ENCODE results near the gene DNAH3. TPM values are rescaled to one million over a fixed set of nuclear protein-coding genes. Genes with fewer than 3 reads are reported as not detected.
"Not testable (repeated sequence)": the region's sequence is repeated elsewhere in the genome, so short reads cannot be mapped to it uniquely, and the experiment has no call there.

The DNAH3 gene
- total and polyA plus RNA-seq, 9 donors: 0.11 to 0.52 (median 0.22) TPM; not detected in 1

DNA sequence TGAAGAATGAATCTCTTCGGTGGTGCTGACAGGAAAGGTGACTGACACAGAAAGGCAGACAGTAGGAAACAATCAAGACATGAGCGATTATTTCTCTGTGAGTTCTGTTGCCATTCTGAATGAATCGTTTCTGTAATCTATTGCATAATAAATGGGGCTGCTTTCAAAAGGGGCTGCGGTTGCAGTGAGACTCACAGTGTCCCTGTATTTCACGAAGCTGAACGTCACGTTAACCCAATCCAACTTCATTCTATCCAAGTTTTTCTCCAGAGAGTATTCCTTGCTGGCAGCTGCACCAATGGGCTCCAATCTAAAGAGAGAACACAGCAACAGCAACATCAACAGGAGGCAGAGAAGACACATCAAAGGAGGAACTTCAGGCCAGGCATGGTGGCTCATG is 75.4 kb downstream of the DNAH3 start:
- no peaks in the 10 kb centered on the region for H3K36me3 ChIP-seq (ENCODE audit: control insufficient read depth, insufficient read depth, low read length)
- H3K4me3 ChIP-seq (ENCODE audit: low read length): no peak overlapping the region
- no peaks in the 10 kb centered on the region for H3K9me3 ChIP-seq (replicated peaks; ENCODE audit: control insufficient read depth, low read depth, low read length)
- no peaks in the 10 kb centered on the region for H3K27me3 ChIP-seq (ENCODE audit: control insufficient read depth, insufficient read depth, low read length)
- H3K4me1 ChIP-seq (ENCODE audit: control insufficient read depth, insufficient read depth, low read length): no peaks in the 10 kb centered on the region
- no peak for DNase-seq
- H3K27ac ChIP-seq (ENCODE audit: low read length): no peak overlapping the region
- 87% methylated on average over 6 of the region's 7 CpGs for WGBS (ENCODE audit: insufficient coverage)

DNA sequence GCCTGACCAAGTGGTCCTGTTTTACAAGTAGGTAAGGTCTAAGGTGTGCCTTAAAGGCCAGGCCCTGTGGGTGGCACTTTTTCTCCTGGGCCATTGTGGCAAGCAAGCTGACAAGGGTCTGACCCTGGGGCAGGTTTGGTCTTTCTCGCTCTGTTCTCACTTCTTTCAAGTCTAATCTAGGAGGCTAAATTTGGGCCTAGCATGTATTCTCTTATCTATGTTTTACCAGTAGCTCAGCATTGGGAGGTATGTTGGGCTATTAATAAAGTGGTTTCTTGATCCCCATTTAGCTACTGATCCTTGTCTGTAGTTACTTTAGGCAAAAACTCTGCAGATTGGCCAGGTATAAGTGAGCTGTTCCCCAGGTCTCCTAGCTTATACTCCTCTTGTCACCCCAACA is 77.7 kb downstream of the DNAH3 start:
- no peaks in the 10 kb centered on the region for H3K36me3 ChIP-seq (ENCODE audit: control insufficient read depth, insufficient read depth, low read length)
- DNase-seq: no peak
- H3K9me3 ChIP-seq (replicated peaks; ENCODE audit: control insufficient read depth, low read depth, low read length): no peaks in the 10 kb centered on the region
- H3K4me1 ChIP-seq (ENCODE audit: control insufficient read depth, insufficient read depth, low read length): no peaks in the 10 kb centered on the region
- no CpG with 5 or more reads among the region's 1 CpG for WGBS (ENCODE audit: insufficient coverage)
- no peaks in the 10 kb centered on the region for H3K27me3 ChIP-seq (ENCODE audit: control insufficient read depth, insufficient read depth, low read length)
- H3K27ac ChIP-seq (ENCODE audit: low read length): no peak overlapping the region
- no peak overlapping the region for H3K4me3 ChIP-seq (ENCODE audit: low read length)

DNA sequence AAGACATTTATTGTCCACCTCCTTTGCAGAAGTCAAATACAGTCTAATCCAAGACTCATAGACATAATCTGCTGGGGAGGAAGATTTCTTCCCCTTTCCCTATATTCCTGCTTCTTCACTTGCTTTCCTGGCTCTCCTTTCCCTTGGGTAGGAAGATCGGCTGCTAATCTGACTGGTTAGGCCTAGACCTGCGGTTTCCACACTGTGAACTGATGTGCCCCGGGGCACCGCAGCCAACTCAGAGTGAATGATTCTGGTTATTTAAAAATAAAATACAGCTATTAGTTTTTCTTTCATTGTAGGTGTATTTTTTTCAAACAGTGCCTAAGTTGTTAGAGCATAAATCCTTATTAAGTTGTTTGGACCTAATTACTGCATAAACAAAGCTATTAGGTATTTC is 78.9 kb downstream of the DNAH3 start:
- Histone ChIP-seq H3K9me3 (replicated peaks; ENCODE audit: control insufficient read depth, low read depth, low read length) (no peaks in the 10 kb centered on the region), H3K27me3 (ENCODE audit: control insufficient read depth, insufficient read depth, low read length) (no peaks in the 10 kb centered on the region), H3K27ac (ENCODE audit: low read length) (no peak overlapping the region), H3K4me1 (ENCODE audit: control insufficient read depth, insufficient read depth, low read length) (no peaks in the 10 kb centered on the region), H3K4me3 (ENCODE audit: low read length) (no peak overlapping the region), H3K36me3 (ENCODE audit: control insufficient read depth, insufficient read depth, low read length) (no peaks in the 10 kb centered on the region)
- no CpG with 5 or more reads among the region's 4 CpGs for WGBS (ENCODE audit: insufficient coverage)
- DNase-seq: no peak

DNA sequence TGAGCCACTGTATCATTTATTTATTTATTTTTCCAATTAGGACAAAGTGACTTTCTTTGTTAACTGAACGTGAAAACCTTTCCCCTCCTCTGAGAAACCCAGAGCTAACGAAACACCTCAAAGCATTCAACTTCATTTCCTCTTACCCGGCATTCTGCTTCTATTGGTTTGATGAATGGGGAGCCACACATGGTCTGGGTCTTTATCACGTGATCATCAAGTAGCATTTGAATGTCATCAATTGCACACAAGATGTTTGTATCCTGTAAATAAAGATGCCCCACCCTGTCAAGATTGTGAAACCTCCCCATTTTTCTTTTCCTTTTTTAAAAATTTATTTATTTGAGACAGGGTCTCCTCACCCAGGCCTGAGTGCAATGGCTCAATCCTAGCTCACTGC is 80.1 kb downstream of the DNAH3 start:
- no CpG with 5 or more reads among the region's 4 CpGs for WGBS (ENCODE audit: insufficient coverage)
- Histone ChIP-seq H3K4me1 (ENCODE audit: control insufficient read depth, insufficient read depth, low read length) (no peaks in the 10 kb centered on the region), H3K4me3 (ENCODE audit: low read length) (no peak overlapping the region), H3K9me3 (replicated peaks; ENCODE audit: control insufficient read depth, low read depth, low read length) (no peaks in the 10 kb centered on the region), H3K27ac (ENCODE audit: low read length) (no peak overlapping the region), H3K27me3 (ENCODE audit: control insufficient read depth, insufficient read depth, low read length) (no peaks in the 10 kb centered on the region), H3K36me3 (ENCODE audit: control insufficient read depth, insufficient read depth, low read length) (no peaks in the 10 kb centered on the region)
- no peak for DNase-seq

DNA sequence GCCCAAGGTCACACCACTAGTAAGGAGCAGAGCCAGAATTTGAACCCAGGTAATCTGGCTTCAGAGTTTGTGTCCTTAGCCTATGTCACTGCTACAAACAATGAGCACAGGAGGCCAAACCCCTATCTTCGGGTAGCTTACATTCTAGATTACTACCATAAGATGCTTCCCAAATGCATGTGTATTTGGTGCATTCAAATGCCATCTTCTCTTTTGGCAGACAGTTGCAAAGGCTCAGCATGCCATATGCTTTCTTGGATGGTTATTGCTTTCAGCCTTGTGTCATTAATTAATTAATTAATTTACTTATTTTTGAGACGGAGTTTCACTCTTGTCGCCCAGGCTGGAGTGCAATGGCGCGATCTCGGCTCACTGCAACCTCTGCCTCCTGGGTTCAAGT is 80.7 kb downstream of the DNAH3 start:
- WGBS (ENCODE audit: insufficient coverage): no CpG with 5 or more reads among the region's 6 CpGs
- no peak for DNase-seq
- Histone ChIP-seq H3K4me1 (ENCODE audit: control insufficient read depth, insufficient read depth, low read length) (no peaks in the 10 kb centered on the region), H3K9me3 (replicated peaks; ENCODE audit: control insufficient read depth, low read depth, low read length) (no peaks in the 10 kb centered on the region), H3K4me3 (ENCODE audit: low read length) (no peak overlapping the region), H3K27me3 (ENCODE audit: control insufficient read depth, insufficient read depth, low read length) (no peaks in the 10 kb centered on the region), H3K27ac (ENCODE audit: low read length) (no peak overlapping the region), H3K36me3 (ENCODE audit: control insufficient read depth, insufficient read depth, low read length) (no peaks in the 10 kb centered on the region)

DNA sequence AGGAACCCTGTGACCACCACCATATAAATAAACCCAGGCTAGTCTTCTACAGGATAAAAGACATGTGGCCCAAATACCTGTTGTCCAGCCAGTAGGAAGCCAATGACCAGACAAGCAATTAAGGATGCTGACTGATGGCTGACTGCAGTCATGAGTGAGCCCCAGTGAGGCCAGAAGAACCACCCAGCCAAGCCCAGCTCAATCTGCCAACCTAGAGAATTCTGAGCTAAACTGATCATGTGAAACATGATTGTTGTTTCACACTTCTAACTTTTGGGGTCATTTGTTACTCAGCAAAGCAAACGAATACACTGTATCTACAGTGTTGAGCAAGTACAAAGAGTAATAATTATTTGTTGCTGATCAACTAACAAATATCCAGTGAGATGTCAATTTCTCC is 86.4 kb downstream of the DNAH3 start:
- no peaks in the 10 kb centered on the region for H3K27me3 ChIP-seq (ENCODE audit: control insufficient read depth, insufficient read depth, low read length)
- no peaks in the 10 kb centered on the region for H3K9me3 ChIP-seq (replicated peaks; ENCODE audit: control insufficient read depth, low read depth, low read length)
- H3K4me1 ChIP-seq (ENCODE audit: control insufficient read depth, insufficient read depth, low read length): no peaks in the 10 kb centered on the region
- no peaks in the 10 kb centered on the region for H3K36me3 ChIP-seq (ENCODE audit: control insufficient read depth, insufficient read depth, low read length)
- DNase-seq: no peak
- WGBS (ENCODE audit: insufficient coverage): no CpG with 5 or more reads among the region's 1 CpG
- no peak overlapping the region for H3K4me3 ChIP-seq (ENCODE audit: low read length)
- H3K27ac ChIP-seq (ENCODE audit: low read length): no peak overlapping the region

DNA sequence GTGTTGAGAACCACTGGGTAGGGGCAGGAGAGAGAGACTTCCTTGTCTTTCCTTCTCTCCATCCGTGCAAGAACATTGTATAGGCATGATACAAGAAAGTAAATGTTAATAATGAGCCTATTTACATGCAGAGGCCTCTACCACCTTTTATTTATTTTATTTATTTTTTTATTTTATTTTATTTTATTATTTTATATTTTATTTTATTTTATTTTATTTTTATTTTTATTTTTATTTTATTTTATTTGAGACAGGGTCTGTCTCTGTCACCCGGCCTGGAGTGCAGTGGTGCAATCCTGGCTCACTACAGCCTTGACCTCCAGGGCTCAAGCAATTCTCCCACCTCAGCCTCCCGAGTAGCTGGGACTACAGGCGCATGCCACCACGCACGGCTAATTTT is 87.3 kb downstream of the DNAH3 start:
- not testable (repeated sequence) for H3K4me1 ChIP-seq (ENCODE audit: control insufficient read depth, insufficient read depth, low read length); H3K36me3 ChIP-seq (ENCODE audit: control insufficient read depth, insufficient read depth, low read length)
- WGBS (ENCODE audit: insufficient coverage): no CpG with 5 or more reads among the region's 6 CpGs

DNA sequence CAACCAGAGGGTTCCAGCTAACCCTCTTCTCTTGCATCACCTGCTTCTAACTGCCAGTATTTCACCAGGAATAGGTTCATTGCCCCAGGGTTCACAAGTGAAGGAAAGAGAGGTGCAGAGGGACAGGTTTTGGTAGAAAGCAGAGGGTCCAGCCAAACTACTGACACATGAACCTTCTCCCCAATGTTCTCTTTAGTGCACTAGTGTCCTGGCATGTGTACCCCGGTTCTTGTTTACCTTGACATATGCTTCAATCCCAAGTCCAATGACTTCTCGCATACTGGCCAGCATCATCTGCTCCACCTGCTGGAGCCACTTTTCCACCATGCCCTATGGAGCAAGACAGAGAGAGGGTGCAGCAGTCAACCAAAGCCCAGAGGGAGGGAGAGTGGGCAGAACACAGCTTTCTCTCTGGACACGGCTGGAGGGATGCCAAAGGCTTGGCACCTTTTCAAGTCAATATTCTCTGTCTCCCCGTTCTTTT is 90.6 kb downstream of the DNAH3 start:
- Histone ChIP-seq H3K4me1 (ENCODE audit: control insufficient read depth, insufficient read depth, low read length) (no peaks in the 10 kb centered on the region), H3K9me3 (replicated peaks; ENCODE audit: control insufficient read depth, low read depth, low read length) (no peaks in the 10 kb centered on the region), H3K27me3 (ENCODE audit: control insufficient read depth, insufficient read depth, low read length) (peaks cover 2% of the 10 kb centered on the region), H3K36me3 (ENCODE audit: control insufficient read depth, insufficient read depth, low read length) (no peaks in the 10 kb centered on the region), H3K4me3 (ENCODE audit: low read length) (no peak overlapping the region), H3K27ac (ENCODE audit: low read length) (no peak overlapping the region)
- no peak for DNase-seq
- 70% methylated on average over 2 of the region's 4 CpGs for WGBS (ENCODE audit: insufficient coverage)

More for the DNA sequence above, 87.3 kb downstream of the DNAH3 start:
- not testable (repeated sequence) for H3K9me3 ChIP-seq (replicated peaks; ENCODE audit: control insufficient read depth, low read depth, low read length); DNase-seq; H3K27me3 ChIP-seq (ENCODE audit: control insufficient read depth, insufficient read depth, low read length); H3K4me3 ChIP-seq (ENCODE audit: low read length); H3K27ac ChIP-seq (ENCODE audit: low read length)

DNA sequence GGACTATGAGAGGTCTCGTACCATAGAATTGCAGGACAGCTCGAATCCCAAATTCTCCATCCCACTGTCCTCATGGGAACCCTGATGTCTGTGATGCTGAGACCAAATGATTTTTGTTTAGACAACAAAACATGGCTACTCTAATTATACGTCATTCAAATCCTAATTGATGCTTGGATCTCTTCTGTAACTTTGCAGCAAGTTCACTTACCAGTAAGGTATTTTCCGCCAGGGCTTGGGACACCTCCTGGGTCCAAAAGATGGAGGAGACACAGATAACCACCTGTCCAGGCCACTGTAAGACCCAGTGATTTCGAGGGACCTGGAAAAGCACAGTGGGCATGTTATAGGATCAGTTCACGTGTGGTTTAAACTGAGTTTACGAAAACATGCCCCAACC is 92.8 kb downstream of the DNAH3 start:
- Histone ChIP-seq H3K4me3 (ENCODE audit: low read length) (no peak overlapping the region), H3K36me3 (ENCODE audit: control insufficient read depth, insufficient read depth, low read length) (no peaks in the 10 kb centered on the region), H3K27me3 (ENCODE audit: control insufficient read depth, insufficient read depth, low read length) (peaks cover 2% of the 10 kb centered on the region), H3K27ac (ENCODE audit: low read length) (no peak overlapping the region), H3K9me3 (replicated peaks; ENCODE audit: control insufficient read depth, low read depth, low read length) (no peaks in the 10 kb centered on the region), H3K4me1 (ENCODE audit: control insufficient read depth, insufficient read depth, low read length) (no peaks in the 10 kb centered on the region)
- WGBS (ENCODE audit: insufficient coverage): 100% methylated on average over 1 of the region's 7 CpGs
- DNase-seq: no peak

DNA sequence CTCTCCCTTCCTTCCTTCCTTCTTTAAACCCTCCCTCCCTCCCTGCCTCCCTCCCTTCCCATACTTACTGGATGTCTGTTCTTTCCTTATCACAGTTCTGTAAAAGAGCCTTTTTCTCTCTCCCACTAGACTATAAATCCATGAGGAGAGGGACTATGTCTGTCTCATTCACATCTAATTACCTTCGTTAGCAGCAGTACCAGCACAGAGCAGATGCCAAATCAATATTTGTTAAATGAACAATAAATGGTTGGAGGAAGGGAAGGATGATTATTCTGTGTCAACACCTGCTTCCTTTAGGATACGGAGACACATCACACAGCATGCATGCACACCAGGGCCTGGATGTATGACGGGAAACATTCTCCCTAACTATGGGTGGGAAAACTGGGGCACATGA is 94.2 kb downstream of the DNAH3 start:
- peaks cover 2% of the 10 kb centered on the region for H3K27me3 ChIP-seq (ENCODE audit: control insufficient read depth, insufficient read depth, low read length)
- H3K4me3 ChIP-seq (ENCODE audit: low read length): no peak overlapping the region
- no peaks in the 10 kb centered on the region for H3K36me3 ChIP-seq (ENCODE audit: control insufficient read depth, insufficient read depth, low read length)
- no peak overlapping the region for H3K27ac ChIP-seq (ENCODE audit: low read length)
- no peak for DNase-seq
- H3K4me1 ChIP-seq (ENCODE audit: control insufficient read depth, insufficient read depth, low read length): no peaks in the 10 kb centered on the region
- no CpG with 5 or more reads among the region's 3 CpGs for WGBS (ENCODE audit: insufficient coverage)
- no peaks in the 10 kb centered on the region for H3K9me3 ChIP-seq (replicated peaks; ENCODE audit: control insufficient read depth, low read depth, low read length)

DNA sequence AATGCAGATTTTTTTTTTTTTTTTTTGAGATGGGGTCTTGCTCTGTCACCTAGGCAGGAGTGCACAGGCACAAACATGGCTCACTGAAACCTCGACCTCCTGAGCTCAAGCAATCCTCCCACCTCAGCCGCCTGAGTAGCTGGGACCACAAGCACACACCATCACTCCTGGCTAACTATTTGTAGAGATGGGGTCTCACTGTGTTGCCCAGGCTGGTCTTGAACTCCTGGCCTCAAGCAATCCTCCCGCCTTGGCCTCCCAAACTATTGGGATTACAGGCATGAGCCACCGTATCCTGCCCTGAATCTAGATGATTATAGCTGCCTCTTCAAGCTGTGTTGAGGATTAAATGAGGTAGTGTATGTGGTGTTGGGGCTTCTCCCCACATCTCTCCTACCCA is 94.9 kb downstream of the DNAH3 start:
- not testable (repeated sequence) for H3K27me3 ChIP-seq (ENCODE audit: control insufficient read depth, insufficient read depth, low read length); H3K9me3 ChIP-seq (replicated peaks; ENCODE audit: control insufficient read depth, low read depth, low read length); H3K4me1 ChIP-seq (ENCODE audit: control insufficient read depth, insufficient read depth, low read length); H3K4me3 ChIP-seq (ENCODE audit: low read length); DNase-seq; H3K36me3 ChIP-seq (ENCODE audit: control insufficient read depth, insufficient read depth, low read length); H3K27ac ChIP-seq (ENCODE audit: low read length)
- no CpG with 5 or more reads among the region's 4 CpGs for WGBS (ENCODE audit: insufficient coverage)
